Large intestine (tissue), 3 donors: Measurements from ENCODE around the gene KLF13. TPM values are rescaled to one million over a fixed set of nuclear protein-coding genes. Genes with fewer than 3 reads are reported as not detected.

Experiments
- DNase-seq, 2 donors: peaks; one replicate each; pipeline versions ENCODE4 v3.0.0 to v3.0.0-alpha.2; 2013
- H3K27ac ChIP-seq: one replicate; pipeline ENCODE4 v1.5.1; 2013; ENCODE audit warnings: low read length
- H3K27me3 ChIP-seq: 2 replicates; pipeline ENCODE4 v1.6.1; 2013; ENCODE audit warnings: low read length; ENCODE audit not compliant: control insufficient read depth, insufficient read depth
- H3K36me3 ChIP-seq: 2 replicates; pipeline ENCODE4 v1.6.1; 2013; ENCODE audit warnings: low read length; ENCODE audit not compliant: control insufficient read depth, insufficient read depth
- H3K4me1 ChIP-seq: one replicate; pipeline ENCODE4 v1.6.1; 2013; ENCODE audit warnings: low read length; ENCODE audit not compliant: control insufficient read depth, insufficient read depth
- H3K4me3 ChIP-seq: one replicate; pipeline ENCODE4 v1.5.1; 2013; ENCODE audit warnings: low read length
- H3K9me3 ChIP-seq: one replicate; pipeline ENCODE4 v1.6.1; 2013; ENCODE audit warnings: mild to moderate bottlenecking, low read depth, low read length, moderate library complexity; ENCODE audit not compliant: control insufficient read depth
- WGBS: methylation state at CpG from one replicate; pipeline ENCODE4 v1.1.5; 2013; ENCODE audit warnings: low lambda C conversion rate; ENCODE audit not compliant: insufficient coverage; 5-methylcytosine and 5-hydroxymethylcytosine counted together
- polyA plus RNA-seq: library from polyadenylated mRNA; unstranded; fragments of 120-200 nt; gene quantifications from one replicate; pipeline ENCODE4 v1.2.1, GENCODE V29; 2013

KLF13 gene
- polyA plus RNA-seq, 1 donor, result 60.7 TPM

DNA sequence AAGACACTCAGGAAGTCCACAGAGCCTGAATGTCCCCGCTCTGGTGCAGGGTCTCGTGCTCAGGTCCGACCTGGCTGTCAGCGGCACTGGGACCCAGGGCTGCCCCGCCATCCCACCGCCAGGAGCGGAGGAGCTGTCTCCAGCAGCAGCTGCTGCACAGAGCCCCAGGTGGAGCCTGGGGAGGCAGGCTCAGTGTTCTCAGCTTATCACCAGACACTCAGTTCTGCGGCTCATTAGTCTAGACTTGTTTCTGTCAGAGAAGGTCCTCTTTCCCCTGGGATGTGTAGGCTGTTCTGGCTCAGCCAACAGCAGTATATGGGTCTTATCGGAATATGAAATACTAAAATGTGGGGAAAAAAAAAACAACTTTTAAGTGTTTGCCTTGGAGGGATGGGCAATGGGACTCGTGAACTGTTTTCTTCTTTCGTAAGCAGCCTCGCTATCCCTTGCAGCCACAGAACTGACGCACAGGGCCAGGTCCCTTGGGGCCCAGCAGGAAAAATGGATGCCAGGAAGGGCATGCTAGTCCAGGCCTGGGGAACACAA, 75.9 kb downstream of the KLF13 start:
- Histone ChIP-seq H3K36me3 (no peaks in the 10 kb centered on the region), H3K9me3 (no peaks in the 10 kb centered on the region), H3K4me1 (peaks cover 14% of the 10 kb centered on the region), H3K4me3 (no peak overlapping the region), H3K27ac (no peak overlapping the region), H3K27me3 (no peaks in the 10 kb centered on the region)
- DNase-seq, result no peak
- WGBS, result no CpG with 5 or more reads among the region's 13 CpGs

DNA sequence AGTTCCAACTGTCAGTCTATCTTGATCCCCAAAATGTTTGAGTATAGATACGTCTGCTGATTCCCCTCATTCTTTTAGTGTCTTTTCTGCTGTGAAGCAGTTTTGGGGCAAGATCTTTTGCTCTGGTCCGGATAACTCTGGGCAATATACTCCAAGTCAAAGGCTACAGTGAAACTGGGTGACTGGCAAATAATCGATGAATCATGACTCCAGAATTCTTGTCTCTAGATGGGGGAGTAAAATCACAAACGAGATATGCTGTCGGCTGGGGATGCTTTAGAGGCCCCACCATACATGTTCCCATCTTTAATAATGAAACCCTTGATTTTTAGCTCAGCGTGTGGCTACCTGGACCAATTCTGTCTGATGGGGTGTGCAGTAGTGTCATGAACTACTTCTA, 76.5 kb downstream of the KLF13 start:
- H3K9me3 ChIP-seq, result no peaks in the 10 kb centered on the region
- DNase-seq, result no peak
- peaks cover 9% of the 10 kb centered on the region for H3K4me1 ChIP-seq
- no peak overlapping the region for H3K27ac ChIP-seq
- H3K36me3 ChIP-seq, result no peaks in the 10 kb centered on the region
- H3K4me3 ChIP-seq, result no peak overlapping the region
- WGBS, result 100% methylated on average over 1 of the region's 6 CpGs
- no peaks in the 10 kb centered on the region for H3K27me3 ChIP-seq

DNA sequence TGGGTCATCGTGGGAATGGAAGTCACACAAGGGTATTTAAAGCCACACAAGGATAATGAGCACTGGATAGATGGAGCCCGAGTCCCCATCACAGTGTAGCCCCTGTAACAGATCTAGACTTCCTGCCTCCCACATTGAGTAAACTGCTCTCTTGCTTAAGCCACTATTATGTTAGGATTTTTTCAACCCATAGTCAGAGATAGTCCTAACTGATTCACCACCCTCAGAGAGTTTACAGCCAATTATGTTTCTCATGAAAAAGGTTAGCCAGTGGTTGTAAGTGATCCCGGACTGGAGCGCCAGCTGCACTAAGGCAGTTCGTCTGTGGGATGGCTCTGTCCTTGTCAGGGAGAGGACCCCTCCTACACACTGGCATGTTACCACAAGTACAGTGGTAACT, 77.0 kb downstream of the KLF13 start:
- H3K4me1 ChIP-seq, result peaks cover 4% of the 10 kb centered on the region
- no peak overlapping the region for H3K27ac ChIP-seq
- no CpG with 5 or more reads among the region's 5 CpGs for WGBS
- peaks cover under 1% of the 10 kb centered on the region for H3K9me3 ChIP-seq
- H3K27me3 ChIP-seq, result no peaks in the 10 kb centered on the region
- no peak overlapping the region for H3K4me3 ChIP-seq
- no peaks in the 10 kb centered on the region for H3K36me3 ChIP-seq
- no peak for DNase-seq

DNA sequence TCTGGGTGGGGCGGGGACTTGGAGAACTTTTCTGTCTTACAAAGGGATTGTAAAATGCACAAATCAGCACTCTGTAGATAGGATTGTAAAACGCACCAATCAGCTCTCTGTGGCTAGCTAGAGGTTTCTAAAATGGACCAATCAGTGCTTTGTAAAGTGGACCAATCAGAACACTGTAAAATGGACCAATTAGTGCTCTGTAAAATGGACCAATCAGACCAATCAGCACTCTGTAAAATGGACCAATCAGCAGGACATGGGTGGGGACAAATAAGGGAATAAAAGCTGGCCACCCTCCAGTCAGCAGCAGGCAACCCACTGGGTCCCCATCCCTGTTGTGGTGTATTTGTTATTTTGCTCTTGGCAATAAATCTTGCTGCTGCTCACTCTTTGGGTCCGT, 77.7 kb downstream of the KLF13 start:
- peaks cover 8% of the 10 kb centered on the region for H3K9me3 ChIP-seq
- H3K4me1 ChIP-seq, result no peaks in the 10 kb centered on the region
- no peak overlapping the region for H3K27ac ChIP-seq
- no peaks in the 10 kb centered on the region for H3K36me3 ChIP-seq
- H3K4me3 ChIP-seq, result no peak overlapping the region
- no peaks in the 10 kb centered on the region for H3K27me3 ChIP-seq
- no peak for DNase-seq
- no CpG with 5 or more reads among the region's 3 CpGs for WGBS

DNA sequence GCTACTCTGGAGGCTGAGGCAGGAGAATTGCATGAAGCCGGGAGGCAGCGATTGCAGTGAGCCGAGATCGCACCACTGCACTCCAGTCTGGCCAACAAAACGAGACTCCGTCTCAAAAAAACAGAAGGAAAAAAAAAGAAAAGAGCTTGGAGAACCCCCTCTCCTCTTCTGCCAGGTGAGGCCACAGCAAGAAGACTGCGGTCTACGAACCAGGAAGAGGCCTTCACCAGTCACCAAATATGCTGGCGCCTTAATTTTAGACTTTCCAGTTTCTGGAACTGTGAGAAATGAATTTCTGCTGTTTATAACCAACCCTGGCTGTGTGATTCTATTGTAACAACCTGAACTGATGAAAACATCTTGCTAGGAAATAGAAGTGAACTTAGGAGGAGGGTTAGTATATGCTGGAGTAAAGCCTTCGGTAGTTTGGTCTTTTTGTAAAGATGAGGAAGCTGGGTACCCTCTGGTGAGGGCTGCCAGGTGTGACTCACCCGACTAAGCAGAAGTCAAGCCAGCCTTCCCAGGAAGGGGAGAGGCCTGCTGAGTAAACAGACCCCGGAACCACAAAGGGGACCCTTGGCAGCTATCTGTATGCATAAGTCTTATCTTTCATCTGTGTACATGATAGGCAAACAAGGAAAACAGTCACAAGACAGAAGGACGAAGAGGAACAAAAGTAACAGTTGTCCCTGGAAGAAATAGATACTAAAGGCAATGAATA, 78.7 kb downstream of the KLF13 start:
- peak in 1 of 2 donors; percentile 28 for DNase-seq

DNA sequence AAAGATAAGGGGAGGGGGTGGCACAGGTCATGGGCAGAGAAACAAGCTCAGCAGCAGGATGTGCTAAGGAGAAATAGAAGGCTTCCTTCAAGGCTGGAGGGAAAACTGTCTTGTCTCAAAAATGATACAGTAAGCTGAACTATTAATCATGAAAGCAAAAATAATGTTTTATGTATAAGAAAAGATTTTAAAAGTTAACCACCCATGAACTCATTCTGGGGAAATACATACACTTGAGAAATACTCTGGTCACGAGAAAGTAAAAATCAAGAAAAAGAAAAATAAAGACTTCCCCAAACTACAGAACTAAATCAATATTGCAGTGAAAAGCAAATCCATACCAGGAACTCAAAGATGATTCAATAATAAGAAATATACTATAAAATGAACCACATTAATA, 80.7 kb downstream of the KLF13 start:
- Histone ChIP-seq H3K4me1 (no peaks in the 10 kb centered on the region), H3K36me3 (no peaks in the 10 kb centered on the region), H3K27ac (no peak overlapping the region), H3K4me3 (no peak overlapping the region), H3K9me3 (peaks cover 10% of the 10 kb centered on the region), H3K27me3 (no peaks in the 10 kb centered on the region)
- no peak for DNase-seq
- 100% methylated on average over 1 of the region's 1 CpG for WGBS

More for the DNA sequence above, 78.7 kb downstream of the KLF13 start:
- WGBS, result 0% methylated on average over 1 of the region's 13 CpGs
- H3K9me3 ChIP-seq, result peaks cover 10% of the 10 kb centered on the region
- H3K27me3 ChIP-seq, result no peaks in the 10 kb centered on the region
- H3K27ac ChIP-seq, result no peak overlapping the region
- no peak overlapping the region for H3K4me3 ChIP-seq
- no peaks in the 10 kb centered on the region for H3K4me1 ChIP-seq
- H3K36me3 ChIP-seq, result no peaks in the 10 kb centered on the region

DNA sequence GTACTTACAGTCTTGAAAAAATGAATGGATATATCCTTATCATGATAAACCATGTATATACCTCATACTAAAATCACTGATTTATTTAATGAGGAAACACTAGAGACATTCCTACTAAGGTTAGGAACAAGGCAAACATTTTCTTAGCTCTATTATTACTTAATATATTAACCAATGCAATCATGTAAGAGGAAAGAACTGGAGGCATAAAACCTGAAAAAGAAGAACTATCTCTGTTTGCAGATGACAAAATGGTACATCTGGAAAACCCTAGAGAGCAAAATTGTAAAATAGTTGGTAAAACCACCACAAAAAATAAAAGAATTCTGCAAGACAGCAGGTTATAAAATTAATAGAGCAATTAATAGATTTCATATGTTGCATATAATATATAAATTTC, 81.2 kb downstream of the KLF13 start:
- Histone ChIP-seq H3K4me3 (no peak overlapping the region), H3K27ac (no peak overlapping the region), H3K4me1 (no peaks in the 10 kb centered on the region), H3K9me3 (peaks cover 10% of the 10 kb centered on the region), H3K36me3 (no peaks in the 10 kb centered on the region), H3K27me3 (no peaks in the 10 kb centered on the region)
- DNase-seq, result no peak

DNA sequence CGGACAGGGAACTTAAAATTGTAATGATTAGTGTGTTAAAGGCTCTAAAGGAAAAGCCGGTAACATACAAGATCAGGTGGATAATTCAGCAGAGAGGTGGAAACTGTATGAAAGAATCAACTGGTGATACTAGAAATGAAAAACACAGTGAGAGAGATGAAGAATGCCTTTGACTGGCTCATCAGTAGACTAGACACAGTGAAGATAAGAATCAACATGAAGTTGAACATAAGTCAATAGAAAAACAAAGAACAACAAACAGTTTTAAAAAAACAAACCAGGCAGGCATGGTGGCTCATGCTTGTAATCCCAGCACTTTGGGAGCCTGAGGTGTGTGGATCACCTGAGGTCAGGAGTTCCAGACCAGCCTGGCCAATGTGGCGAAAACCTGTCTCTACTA, 82.1 kb downstream of the KLF13 start:
- Histone ChIP-seq H3K27me3 (no peaks in the 10 kb centered on the region), H3K9me3 (peaks cover 10% of the 10 kb centered on the region), H3K4me3 (no peak overlapping the region), H3K4me1 (no peaks in the 10 kb centered on the region), H3K36me3 (no peaks in the 10 kb centered on the region), H3K27ac (no peak overlapping the region)
- no peak for DNase-seq
- 100% methylated on average over 2 of the region's 3 CpGs for WGBS

DNA sequence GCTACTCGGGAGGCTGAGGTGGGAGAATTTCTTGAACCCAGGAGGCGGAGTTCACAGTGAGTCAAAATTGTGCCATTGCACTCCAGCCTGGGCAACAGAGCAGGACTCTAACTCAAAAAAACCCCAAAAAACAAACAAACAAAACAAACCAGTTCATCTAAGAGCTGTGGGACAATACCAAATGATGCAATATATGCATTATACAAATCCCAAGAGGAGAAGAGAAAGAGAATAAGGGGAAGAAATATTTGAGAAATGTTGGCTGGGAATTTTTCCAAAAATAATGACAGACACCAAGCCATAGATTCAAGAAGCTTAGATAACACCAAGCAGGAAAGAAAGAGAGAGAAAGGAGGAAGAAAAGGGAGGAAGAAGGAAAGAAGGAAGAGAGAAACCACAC, 82.5 kb downstream of the KLF13 start:
- H3K9me3 ChIP-seq, result peaks cover 10% of the 10 kb centered on the region
- no peaks in the 10 kb centered on the region for H3K36me3 ChIP-seq
- no peaks in the 10 kb centered on the region for H3K27me3 ChIP-seq
- DNase-seq, result no peak
- H3K27ac ChIP-seq, result no peak overlapping the region
- H3K4me3 ChIP-seq, result no peak overlapping the region
- no peaks in the 10 kb centered on the region for H3K4me1 ChIP-seq
- no CpG with 5 or more reads among the region's 2 CpGs for WGBS

DNA sequence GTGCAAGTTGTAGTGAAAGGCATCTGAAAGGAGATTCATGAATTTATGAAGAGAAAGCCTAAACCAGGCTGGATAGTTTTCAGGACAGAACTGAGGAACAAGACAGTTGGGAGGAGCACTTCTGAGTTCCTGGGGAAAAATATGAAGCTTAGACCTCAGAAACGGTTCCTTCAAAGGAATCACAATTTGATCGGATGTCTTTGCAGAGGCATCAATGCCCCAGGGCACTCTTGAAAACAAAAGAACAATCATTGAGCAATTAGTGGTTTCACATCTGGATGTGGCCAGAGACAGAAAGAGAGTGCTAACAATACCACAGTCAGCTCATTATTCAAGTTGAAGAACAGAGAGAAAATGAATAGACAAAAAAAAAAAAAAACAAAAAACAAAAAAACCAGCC, 86.2 kb downstream of the KLF13 start:
- Histone ChIP-seq H3K27me3 (no peaks in the 10 kb centered on the region), H3K9me3 (peaks cover 10% of the 10 kb centered on the region), H3K4me3 (no peak overlapping the region), H3K4me1 (no peaks in the 10 kb centered on the region), H3K27ac (no peak overlapping the region), H3K36me3 (no peaks in the 10 kb centered on the region)
- WGBS, result 64% methylated on average over 2 of the region's 2 CpGs
- no peak for DNase-seq

DNA sequence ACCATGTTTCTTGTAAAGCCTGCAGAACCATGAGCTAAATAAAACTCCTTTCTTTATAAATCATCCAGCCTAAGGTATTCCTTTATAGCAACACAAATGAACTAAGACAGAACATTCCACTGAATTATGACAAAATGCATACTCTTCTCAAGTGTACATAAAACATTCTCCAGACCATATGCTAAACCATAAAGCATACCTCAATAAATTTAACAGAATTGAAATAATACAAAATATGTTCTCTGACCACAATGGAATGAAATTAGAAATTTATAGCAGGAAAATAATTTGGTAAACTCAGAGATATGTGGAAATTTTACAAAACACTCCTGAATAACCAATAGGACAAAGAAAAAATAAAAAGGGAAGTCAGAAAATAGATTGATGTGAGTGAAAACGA, 88.6 kb downstream of the KLF13 start:
- no peak overlapping the region for H3K4me3 ChIP-seq
- peaks cover 7% of the 10 kb centered on the region for H3K9me3 ChIP-seq
- DNase-seq, result no peak
- WGBS, result 70% methylated on average over 1 of the region's 1 CpG
- H3K27me3 ChIP-seq, result no peaks in the 10 kb centered on the region
- no peaks in the 10 kb centered on the region for H3K36me3 ChIP-seq
- H3K4me1 ChIP-seq, result no peaks in the 10 kb centered on the region
- no peak overlapping the region for H3K27ac ChIP-seq
